NT2/D1 (cell line): ENCODE measurements around the gene DISC1.

Experiments used
- YY1 ChIP-seq: IDR thresholded peaks from 2 replicates; pipeline ENCODE4 v1.6.1; 2011; ENCODE audit not compliant: insufficient read length, insufficient read depth
- ZNF274 ChIP-seq: IDR thresholded peaks from 2 replicates; pipeline ENCODE4 v1.6.1; 2011; ENCODE audit warnings: mild to moderate bottlenecking, low read depth, low read length

GRCh38 chr1:231681006-231681405 is 54.4 kb downstream of the DISC1 start:
- no peak for TF ChIP-seq ZNF274
- TF ChIP-seq YY1 = no peak
